GM12891 (cell line): ENCODE measurements around the gene ATG13.

Experiments
- PAX5 ChIP-seq: IDR thresholded peaks from 2 replicates; pipeline ENCODE4 v1.6.1; 2011; ENCODE audit warnings: low read length, moderate library complexity, mild to moderate bottlenecking; ENCODE audit not compliant: insufficient read depth, severe bottlenecking
- POLR2A ChIP-seq: IDR thresholded peaks from 2 replicates; pipeline ENCODE4 v1.6.1; 2011; ENCODE audit warnings: low read depth, low read length, control low read depth
- POLR2AphosphoS5 ChIP-seq: IDR thresholded peaks from 2 replicates; pipeline ENCODE4 v1.6.1; 2011; ENCODE audit warnings: low read depth, low read length, control low read depth
- POU2F2 ChIP-seq: IDR thresholded peaks from 2 replicates; pipeline ENCODE4 v1.6.1; 2011; ENCODE audit warnings: low read depth, mild to moderate bottlenecking, control low read depth, low read length, moderate library complexity
- SPI1 ChIP-seq: IDR thresholded peaks from 2 replicates; pipeline ENCODE4 v1.6.1; 2011; ENCODE audit warnings: low read depth, low read length, control low read depth
- TAF1 ChIP-seq: IDR thresholded peaks from 2 replicates; pipeline ENCODE4 v1.6.1; 2011; ENCODE audit warnings: low read depth, low read length, control low read depth

DNA sequence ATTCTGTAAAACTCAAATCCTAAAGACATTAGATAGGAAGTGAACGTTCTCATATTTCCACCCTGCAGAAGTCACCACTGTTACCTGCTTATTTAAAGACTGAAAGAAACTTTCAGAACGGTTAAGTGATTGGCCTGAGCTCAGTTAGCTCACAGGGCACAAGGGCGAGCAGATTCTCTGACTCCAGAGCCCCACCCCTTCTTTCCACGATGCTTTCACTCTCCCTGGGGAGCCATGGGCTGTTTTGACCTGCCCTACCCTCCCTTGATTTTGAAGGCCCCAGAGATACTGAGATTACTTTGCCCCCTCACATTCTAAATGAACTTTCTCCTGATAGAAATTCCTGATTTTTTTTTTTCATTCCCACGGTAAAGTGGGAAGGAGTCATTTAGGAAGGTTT lies 49.2 kb downstream of the ATG13 start:
- TF ChIP-seq TAF1 (no peak), SPI1 (no peak), POLR2A (no peak), POLR2AphosphoS5 (no peak), POU2F2 (no peak), PAX5 (no peak)
